Hair follicular keratinocyte (primary cell): ENCODE measurements around the gene PFDN5. TPM values are rescaled to one million over a fixed set of nuclear protein-coding genes. Genes with fewer than 3 reads are reported as not detected.

Experiments
- total RNA-seq: library from RNA; depleted of rRNA; stranded (reverse); fragments of >200 nt; gene quantifications from 2 replicates; pipeline ENCODE4 v1.2.3, GENCODE V29; 2015

PFDN5 gene
- 366 and 370 TPM in 2 replicates for total RNA-seq

DNA sequence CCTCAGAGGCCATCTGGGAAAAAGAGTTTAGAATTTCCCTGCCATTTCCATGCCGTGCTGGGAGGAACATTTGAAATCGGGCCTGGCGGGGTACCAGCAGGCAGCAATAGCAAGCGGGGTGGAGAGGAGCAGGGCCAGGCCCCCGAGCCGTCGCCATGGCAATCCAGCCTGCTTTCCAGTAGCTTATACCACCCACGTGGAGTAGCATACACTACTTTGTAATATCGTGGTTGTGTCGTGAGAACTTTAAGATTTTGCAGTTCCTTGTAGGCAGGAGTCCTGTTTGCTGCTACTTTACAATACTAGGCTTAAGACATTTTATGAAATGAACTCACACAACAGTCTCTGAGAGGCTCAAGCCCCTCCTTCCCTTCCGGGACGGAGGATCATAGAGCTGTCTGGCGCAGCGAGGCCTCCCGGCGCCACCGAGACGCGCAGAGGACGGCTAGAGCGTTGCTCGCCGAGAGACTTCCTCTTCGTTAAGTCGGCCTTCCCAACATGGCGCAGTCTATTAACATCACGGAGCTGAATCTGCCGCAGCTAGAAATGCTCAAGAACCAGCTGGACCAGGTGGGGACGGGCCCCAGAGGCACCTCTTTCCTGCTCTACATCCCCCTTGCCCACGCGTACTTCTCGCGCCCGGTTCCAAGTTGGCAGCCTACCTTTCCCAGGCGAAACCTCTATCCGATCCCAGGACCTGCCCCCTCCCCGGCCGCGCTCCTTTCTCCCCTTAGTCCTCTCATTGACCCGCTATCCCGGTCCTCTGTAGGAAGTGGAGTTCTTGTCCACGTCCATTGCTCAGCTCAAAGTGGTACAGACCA lies at the start of gene PFDN5:
Gene PFDN5, plus strand, starts transcription at position 473 of the 821 bp plus-strand sequence. Its CDS starts 26 bp downstream, at position 499.

DNA sequence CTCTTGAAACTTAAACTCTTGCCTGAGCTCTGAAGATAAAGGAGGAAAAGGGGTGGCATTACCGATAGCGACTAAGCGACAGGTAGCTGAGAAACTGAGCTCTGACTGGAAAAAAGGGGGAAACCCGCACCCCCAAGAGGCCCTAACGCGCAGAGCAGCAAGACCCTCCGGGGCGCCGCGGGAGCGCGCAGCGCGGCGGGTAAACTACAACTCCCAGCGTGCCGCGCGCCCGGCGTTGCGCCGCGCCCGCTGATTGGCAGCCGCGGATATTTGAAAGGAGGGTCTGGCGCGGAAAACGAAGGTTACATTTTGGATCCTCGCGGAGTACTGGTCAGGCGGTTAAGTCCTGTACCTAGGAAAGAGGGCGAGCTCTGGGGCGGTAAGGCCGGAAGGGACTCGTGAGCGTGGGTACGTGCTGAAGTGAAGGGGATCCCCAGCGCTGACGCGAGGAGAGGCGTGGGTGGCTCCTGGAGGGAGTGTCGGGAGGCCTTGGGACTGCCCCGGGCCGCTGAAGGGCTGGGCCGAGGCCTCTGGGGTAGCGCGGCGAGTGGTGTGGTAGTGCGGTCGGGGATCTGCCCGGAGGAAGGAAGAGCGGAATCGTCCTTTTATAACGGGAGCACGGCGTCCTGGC lies 27.2 kb upstream of the PFDN5 start, which contains the start of gene ESPL1:
Gene ESPL1, plus strand, starts transcription at position 301 of the 631 bp plus-strand sequence. CDS start 468 bp downstream, outside the sequence.

DNA sequence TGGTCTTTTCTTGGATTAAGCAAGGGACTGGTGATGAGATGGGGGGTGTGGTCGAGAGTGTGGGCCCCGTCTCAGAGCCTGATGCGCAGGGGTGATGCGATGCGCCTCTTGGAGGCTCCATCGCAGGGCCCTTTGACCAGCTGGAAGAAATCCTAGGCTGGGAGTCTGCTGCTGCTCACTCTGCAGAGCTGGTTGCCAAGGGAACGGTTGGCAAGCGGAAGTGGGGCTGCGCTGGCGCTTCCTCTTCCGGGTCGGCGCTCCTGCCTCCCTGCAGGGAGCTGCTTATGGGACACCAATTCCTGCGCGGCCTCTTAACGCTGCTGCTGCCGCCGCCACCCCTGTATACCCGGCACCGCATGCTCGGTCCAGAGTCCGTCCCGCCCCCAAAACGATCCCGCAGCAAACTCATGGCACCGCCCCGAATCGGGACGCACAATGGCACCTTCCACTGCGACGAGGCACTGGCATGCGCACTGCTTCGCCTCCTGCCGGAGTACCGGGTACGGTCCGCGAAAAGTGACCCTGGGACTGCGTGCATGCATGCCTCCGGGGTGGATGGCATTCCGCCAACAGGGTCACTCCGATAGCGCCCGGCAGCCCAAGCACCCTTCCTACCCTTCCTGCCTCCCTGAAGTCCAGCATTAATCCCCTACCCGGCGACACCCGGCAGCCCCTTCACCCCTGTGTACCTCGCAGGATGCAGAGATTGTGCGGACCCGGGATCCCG lies 4.3 kb downstream of the PFDN5 start, which contains the start of gene MYG1:
Gene MYG1, plus strand, starts transcription at position 242 of the 727 bp plus-strand sequence. Its CDS starts 43 bp downstream, at position 285.

DNA sequence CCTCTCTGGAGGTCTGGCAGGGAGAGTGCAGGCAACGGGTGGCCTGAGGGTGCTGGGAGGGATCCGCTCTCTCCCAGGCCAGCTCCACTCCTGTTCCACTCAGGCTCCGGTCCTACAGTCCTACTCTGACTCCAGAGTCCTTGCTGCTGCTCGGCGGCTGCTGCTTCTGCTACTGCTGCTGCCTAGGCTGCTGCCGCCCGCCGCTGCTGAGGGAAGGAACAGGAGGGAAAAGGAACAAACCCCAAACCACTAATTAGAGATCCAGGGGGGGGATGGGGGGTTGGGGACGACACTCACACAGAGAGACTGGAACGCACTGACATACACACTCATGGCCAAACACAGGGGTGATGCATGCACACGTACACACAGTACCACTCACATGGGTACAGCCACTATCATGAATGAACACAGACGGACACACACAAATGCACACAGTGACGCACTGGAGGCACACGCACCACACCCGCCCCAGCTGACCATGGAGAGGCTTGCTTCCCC lies 40.9 kb downstream of the PFDN5 start, which contains the start of gene SP7:
Gene SP7, minus strand, starts transcription at position 174 of the 501 bp plus-strand sequence. CDS start 708 bp downstream, outside the sequence.

Other genes starting within 250 kb of the PFDN5 start
- gene TNS2, start 245.5 kb upstream of the PFDN5 start, total RNA-seq = 3.0 and 3.9 TPM in 2 replicates
- 40.6 and 40.7 TPM in 2 replicates for gene SPRYD3, start 216.2 kb upstream of the PFDN5 start, total RNA-seq
- gene IGFBP6, start 197.9 kb upstream of the PFDN5 start, total RNA-seq = 93.5 and 128 TPM in 2 replicates
- gene SOAT2, start 192.1 kb upstream of the PFDN5 start, total RNA-seq = not detected in 2 replicates
- gene ZNF740, start 114.8 kb upstream of the PFDN5 start, total RNA-seq = 3.8 and 8.4 TPM in 2 replicates
- gene CSAD, start 114.6 kb upstream of the PFDN5 start, total RNA-seq = 1.4 and 4.5 TPM in 2 replicates
- gene ITGB7, start 88.3 kb upstream of the PFDN5 start, total RNA-seq = 0.04 and 1.6 TPM in 2 replicates
- gene RARG, start 63.3 kb upstream of the PFDN5 start, total RNA-seq = 32.6 and 46.6 TPM in 2 replicates
- 7.3 and 15.2 TPM in 2 replicates for gene ESPL1, start 27.2 kb upstream of the PFDN5 start, total RNA-seq
- gene MYG1, start 4.2 kb downstream of the PFDN5 start, total RNA-seq = 57.2 and 61.8 TPM in 2 replicates
- 44.7 and 75.2 TPM in 2 replicates for gene AAAS, start 26.1 kb downstream of the PFDN5 start, total RNA-seq
- gene SP7, start 40.8 kb downstream of the PFDN5 start, total RNA-seq = not detected in 2 replicates
- gene SP1, start 84.6 kb downstream of the PFDN5 start, total RNA-seq = 27.3 and 31.1 TPM in 2 replicates
- not detected in 2 replicates for gene AMHR2, start 128.3 kb downstream of the PFDN5 start, total RNA-seq
- 80.1 and 93.2 TPM in 2 replicates for gene PRR13, start 146.2 kb downstream of the PFDN5 start, total RNA-seq
- gene PCBP2, start 156.6 kb downstream of the PFDN5 start, total RNA-seq = 155 and 169 TPM in 2 replicates
- 2.2 and 8.4 TPM in 2 replicates for gene MAP3K12, start 203.9 kb downstream of the PFDN5 start, total RNA-seq
- 34.8 and 43.0 TPM in 2 replicates for gene TARBP2, start 205.7 kb downstream of the PFDN5 start, total RNA-seq
- not detected in 2 replicates for gene NPFF, start 211.9 kb downstream of the PFDN5 start, total RNA-seq